Kidney (tissue), 14 donors: ENCODE results near the gene SPATA25. TPM values are rescaled to one million over a fixed set of nuclear protein-coding genes. Genes with fewer than 3 reads are reported as not detected.

Source experiments
- DNase-seq, 5 donors: peaks; one replicate each; pipeline ENCODE4 v3.0.0-alpha.2; 2013 to 2020
- FAIRE-seq: peaks from 2 replicates; lab custom pipeline; 2012; peaks lifted over from hg19 to GRCh38; lab: Jason Lieb, UNC
- H3K27ac ChIP-seq, 2 donors: one replicate each; pipeline ENCODE4 v1.7.0; 2013; ENCODE audit warnings: low read depth in 2 of 2, low read length in 2 of 2, inconsistent platforms in 1 of 2
- H3K27me3 ChIP-seq: one replicate; pipeline ENCODE4 v1.7.1; 2013; ENCODE audit warnings: low read length, inconsistent platforms; ENCODE audit not compliant: control insufficient read depth, insufficient read depth
- H3K36me3 ChIP-seq, 3 donors: one replicate each; pipeline versions ENCODE4 v1.7.0 to v1.7.1; 2013; ENCODE audit warnings: low read length in 3 of 3, control low read depth in 1 of 3, inconsistent platforms in 1 of 3; ENCODE audit not compliant: insufficient read depth in 3 of 3, control insufficient read depth in 2 of 3
- H3K4me1 ChIP-seq, 3 donors: one replicate each; pipeline versions ENCODE4 v1.7.0 to v1.7.1; 2013; ENCODE audit warnings: low read length in 3 of 3, inconsistent platforms in 1 of 3, low read depth in 1 of 3; ENCODE audit not compliant: control insufficient read depth in 2 of 3, insufficient read depth in 2 of 3
- H3K4me3 ChIP-seq, 3 donors: one replicate each; pipeline versions ENCODE4 v1.7.0 to v1.8.1; 2013; ENCODE audit warnings: low read length in 3 of 3, control low read depth in 1 of 3, inconsistent platforms in 1 of 3
- H3K9ac ChIP-seq, 3 donors: one replicate each; pipeline versions ENCODE4 v1.7.0 to v1.7.1; 2013; ENCODE audit warnings: low read length in 3 of 3, control low read depth in 1 of 3, inconsistent platforms in 1 of 3
- H3K9me3 ChIP-seq, 3 donors: one replicate each; pipeline versions ENCODE4 v1.7.0 to v1.7.1; 2013; ENCODE audit warnings: low read length in 3 of 3, control low read depth in 1 of 3, inconsistent platforms in 1 of 3; ENCODE audit not compliant: control insufficient read depth in 2 of 3, insufficient read depth in 1 of 3
- CTCF ChIP-seq: IDR thresholded peaks from 3 replicates; pipeline ENCODE4 v1.5.1; 2012; ENCODE audit warnings: mild to moderate bottlenecking, moderate library complexity, borderline replicate concordance; ENCODE audit not compliant: insufficient read depth; ENCODE audit errors: extremely low read depth
- intact Hi-C: fragments of 100-400 bp; cut with DNase I; formaldehyde crosslinking; loops from one replicate; pipeline ENCODE4 v1.11.1; 2022
- polyA plus RNA-seq: library from polyadenylated mRNA; stranded (reverse); fragments of 350-450 nt; fragmentation: Illumina TruSeq; extraction: RNeasy Lipid Tissue Mini Kit (QIAGEN cat#74804); gene quantifications from one replicate; pipeline ENCODE4 v1.2.3, GENCODE V29; 2014; ENCODE audit warnings: low read depth, low replicate concordance; ENCODE audit not compliant: insufficient read depth
- total RNA-seq: library from RNA; stranded (reverse); fragmentation: NEBNext Ultra II Directional; extraction: Animal tissue kit (Norgen Biotek cat#: 25700); gene quantifications from one replicate; pipeline ENCODE4 v1.2.1, GENCODE V29; 2021
- donor health status: control.
- donor health status: control.
- donor health status: control.
- donor health status: control.
- donor health status: control.
- donor health status: DM: yes; HTN: yes; CAD: no.
- donor health status: Normal renal cell carcinoma (clear cell type).

SPATA25 gene
- total and polyA plus RNA-seq, 2 donors from 2014 or later: 6.7 TPM

GRCh38 chr20:45899046-45899835 lies 11.8 kb upstream of the SPATA25 start:
- no peaks in the 10 kb centered on the region for H3K27me3 ChIP-seq
- no peak overlapping the region for H3K27ac ChIP-seq
- no peak overlapping the region for H3K4me3 ChIP-seq
- FAIRE-seq (no peak), DNase-seq (peak in 1 of 5 donors; percentile 44)
- H3K36me3 ChIP-seq: peaks cover 5 to 22% (median 18%) of the 10 kb centered on the region in 3 donors
- no peaks in the 10 kb centered on the region for H3K4me1 ChIP-seq
- no peaks in the 10 kb centered on the region for H3K9me3 ChIP-seq
- H3K9ac ChIP-seq: no peak overlapping the region
- intact Hi-C loops: no loop called here
- TF ChIP-seq CTCF: no peak

GRCh38 chr20:45898285-45898684 lies 10.9 kb upstream of the SPATA25 start:
- intact Hi-C loops: no loop called here
- no peak for TF ChIP-seq CTCF
- Histone ChIP-seq H3K4me3 (no peak overlapping the region), H3K9me3 (no peaks in the 10 kb centered on the region), H3K27ac (no peak overlapping the region), H3K9ac (no peak overlapping the region), H3K27me3 (no peaks in the 10 kb centered on the region), H3K36me3 (peaks cover 5 to 29% (median 25%) of the 10 kb centered on the region in 3 donors), H3K4me1 (no peaks in the 10 kb centered on the region)
- FAIRE-seq (no peak), DNase-seq (peak in 1 of 5 donors; percentile 56)

GRCh38 chr20:45897692-45898091 lies 10.3 kb upstream of the SPATA25 start:
- no peaks in the 10 kb centered on the region for H3K9me3 ChIP-seq
- H3K27ac ChIP-seq: no peak overlapping the region
- intact Hi-C loops: no loop called here
- TF ChIP-seq CTCF: no peak
- H3K36me3 ChIP-seq: peaks cover 5 to 29% (median 25%) of the 10 kb centered on the region in 3 donors
- H3K4me3 ChIP-seq: no peak overlapping the region
- FAIRE-seq (no peak), DNase-seq (no peak)
- peaks cover 0 to 4% (median 0%) of the 10 kb centered on the region in 3 donors for H3K4me1 ChIP-seq
- H3K27me3 ChIP-seq: no peaks in the 10 kb centered on the region
- no peak overlapping the region for H3K9ac ChIP-seq
